LNCAP (cell line): ENCODE measurements around the gene SUCO.

ENCODE experiments used
- TF ChIP-seq, protein P1 (sequence below): fragments of 450-650 bp; IDR thresholded peaks from 2 replicates; pipeline ENCODE4 v1.5.1; 2017; ENCODE audit warnings: mild to moderate bottlenecking

SUCO gene

DNA sequence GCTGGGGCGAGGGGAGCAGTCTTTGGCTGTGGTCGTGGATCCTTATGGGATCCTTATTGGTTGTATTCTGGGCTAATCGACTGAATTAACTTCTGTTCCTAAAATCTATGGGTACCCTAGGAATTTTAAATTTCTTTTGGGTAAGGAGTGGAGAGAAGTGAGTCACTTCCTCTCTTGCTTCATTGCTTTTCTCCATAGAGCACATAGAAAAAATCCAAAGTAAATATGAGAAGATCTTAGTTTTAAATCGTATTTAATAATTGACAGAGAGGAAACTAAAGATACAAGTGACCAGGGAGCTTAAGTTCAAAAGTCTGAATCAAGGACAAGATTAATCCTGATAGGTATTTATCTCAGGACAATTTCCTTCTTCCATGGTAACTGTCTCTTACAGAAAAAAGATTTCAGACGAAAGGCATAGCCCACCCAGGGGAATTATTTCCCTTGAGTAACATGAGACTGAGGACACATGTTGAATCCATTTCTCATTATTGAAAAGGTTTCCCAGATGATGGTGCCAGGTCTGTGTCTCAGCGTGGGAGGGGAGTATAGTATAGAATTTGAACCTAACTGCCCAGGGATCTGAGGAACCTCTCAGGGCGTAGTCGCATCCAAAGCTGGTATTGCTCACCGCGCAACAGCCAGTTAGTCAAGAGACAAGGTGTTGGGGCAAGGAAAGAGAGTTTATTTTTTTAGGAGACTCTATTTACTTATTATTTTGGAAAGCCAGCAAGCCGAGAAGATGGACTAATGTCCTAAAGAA, 97.3 kb downstream of the SUCO start:
- TF ChIP-seq, protein P1, sequence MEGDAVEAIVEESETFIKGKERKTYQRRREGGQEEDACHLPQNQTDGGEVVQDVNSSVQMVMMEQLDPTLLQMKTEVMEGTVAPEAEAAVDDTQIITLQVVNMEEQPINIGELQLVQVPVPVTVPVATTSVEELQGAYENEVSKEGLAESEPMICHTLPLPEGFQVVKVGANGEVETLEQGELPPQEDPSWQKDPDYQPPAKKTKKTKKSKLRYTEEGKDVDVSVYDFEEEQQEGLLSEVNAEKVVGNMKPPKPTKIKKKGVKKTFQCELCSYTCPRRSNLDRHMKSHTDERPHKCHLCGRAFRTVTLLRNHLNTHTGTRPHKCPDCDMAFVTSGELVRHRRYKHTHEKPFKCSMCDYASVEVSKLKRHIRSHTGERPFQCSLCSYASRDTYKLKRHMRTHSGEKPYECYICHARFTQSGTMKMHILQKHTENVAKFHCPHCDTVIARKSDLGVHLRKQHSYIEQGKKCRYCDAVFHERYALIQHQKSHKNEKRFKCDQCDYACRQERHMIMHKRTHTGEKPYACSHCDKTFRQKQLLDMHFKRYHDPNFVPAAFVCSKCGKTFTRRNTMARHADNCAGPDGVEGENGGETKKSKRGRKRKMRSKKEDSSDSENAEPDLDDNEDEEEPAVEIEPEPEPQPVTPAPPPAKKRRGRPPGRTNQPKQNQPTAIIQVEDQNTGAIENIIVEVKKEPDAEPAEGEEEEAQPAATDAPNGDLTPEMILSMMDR: no peak

DNA sequence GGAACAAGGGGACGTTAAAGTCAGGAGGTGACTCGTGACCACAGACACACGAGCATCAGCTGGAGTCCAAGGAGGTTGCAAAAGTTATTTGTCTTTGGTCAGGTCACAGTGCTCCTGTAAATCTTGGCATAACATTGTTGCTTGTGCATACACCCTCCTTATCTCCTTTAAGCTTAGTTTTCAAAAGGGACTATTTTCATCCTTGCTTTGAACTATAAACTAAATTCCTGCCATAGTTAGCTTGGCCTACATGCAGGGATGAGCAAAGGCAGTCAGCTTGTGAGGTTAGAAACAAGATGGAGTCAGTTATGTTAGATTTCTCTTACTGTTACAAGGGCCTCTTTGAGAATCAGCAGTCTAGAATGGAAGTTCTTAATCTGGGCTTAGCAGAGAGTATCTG, 97.9 kb downstream of the SUCO start:
- TF ChIP-seq, protein P1: no peak

DNA sequence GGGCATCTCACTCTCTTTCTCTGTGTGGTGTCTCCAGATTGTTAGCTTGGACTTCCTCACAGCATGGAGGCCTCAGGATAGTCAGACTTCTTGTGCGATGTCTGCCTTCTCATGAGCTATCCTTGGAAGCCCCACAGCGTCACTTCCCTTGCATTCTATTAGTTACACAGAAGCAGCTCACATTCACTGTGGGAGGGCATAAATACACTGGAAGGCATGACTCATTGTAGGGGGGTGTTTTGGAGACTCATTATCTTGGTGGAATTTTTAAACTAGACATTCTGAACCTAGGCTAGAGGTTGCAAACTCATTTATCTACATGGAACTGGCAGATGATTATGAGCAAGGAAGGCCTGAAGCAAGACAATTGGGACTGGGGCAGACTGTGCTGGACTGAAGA, 104.6 kb downstream of the SUCO start:
- TF ChIP-seq, protein P1: no peak

DNA sequence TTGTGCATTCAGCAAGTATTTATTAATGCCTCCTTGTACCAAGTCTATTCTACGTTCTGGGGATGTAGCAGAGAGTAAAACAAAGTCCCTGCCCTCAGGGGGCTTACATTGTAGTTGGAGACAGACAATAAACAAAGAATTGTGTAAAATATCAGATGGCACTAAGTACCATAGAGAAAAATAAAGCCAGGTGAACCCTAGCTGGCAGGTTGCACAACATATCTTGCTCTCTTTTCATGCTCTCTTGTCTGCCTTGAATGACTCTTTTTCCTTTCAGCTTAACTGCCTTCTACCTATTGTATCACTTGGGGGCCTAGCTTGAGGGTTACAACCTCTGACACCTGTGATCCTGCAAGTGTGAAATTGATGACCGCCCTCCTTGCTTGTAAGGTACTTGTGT, 105.3 kb downstream of the SUCO start:
- TF ChIP-seq, protein P1: no peak

DNA sequence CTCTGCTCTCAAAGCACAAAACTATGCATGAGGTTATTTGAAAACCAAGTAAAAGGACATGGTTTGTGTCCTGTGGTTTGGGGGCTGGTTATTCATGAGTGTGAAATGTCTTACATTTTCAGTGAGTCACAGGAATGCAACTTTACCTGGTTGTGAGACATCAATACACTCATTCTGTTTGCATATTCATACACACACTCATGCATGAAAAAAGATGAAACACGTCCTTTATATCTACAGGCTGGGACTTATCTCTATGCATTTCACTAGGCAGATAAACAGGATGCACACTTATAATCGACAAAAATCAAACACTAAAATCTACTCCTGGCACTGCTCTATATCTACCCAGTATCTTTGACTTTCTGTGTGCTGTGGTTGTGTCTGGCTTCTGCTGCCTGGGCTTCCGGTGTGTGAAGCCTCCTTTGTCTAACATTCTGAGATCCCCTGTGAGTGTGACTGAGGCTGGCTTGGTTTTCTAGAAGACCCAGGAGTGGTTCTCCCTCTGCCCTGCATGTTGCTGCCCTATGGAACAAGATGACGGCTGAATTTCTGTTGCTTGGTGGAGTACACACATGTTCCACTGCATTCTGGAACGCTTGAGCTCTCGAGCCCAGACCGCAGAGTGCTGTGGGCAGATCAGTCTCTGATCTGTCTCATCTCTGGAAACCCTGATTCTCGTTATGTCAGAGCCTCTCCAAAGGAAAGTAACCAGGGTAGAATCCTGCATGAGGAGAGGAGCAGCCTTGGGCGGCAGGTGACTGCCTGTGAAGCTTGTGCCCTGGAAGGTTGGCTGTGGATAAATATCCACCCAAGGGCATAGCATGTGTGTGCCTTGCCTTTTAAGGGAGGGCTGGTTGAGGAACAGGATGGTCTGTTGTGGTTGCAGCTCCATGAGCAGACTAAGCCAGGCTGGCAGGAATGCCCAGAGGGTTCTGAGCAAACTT, 106.2 kb downstream of the SUCO start:
- TF ChIP-seq, protein P1: no peak

DNA sequence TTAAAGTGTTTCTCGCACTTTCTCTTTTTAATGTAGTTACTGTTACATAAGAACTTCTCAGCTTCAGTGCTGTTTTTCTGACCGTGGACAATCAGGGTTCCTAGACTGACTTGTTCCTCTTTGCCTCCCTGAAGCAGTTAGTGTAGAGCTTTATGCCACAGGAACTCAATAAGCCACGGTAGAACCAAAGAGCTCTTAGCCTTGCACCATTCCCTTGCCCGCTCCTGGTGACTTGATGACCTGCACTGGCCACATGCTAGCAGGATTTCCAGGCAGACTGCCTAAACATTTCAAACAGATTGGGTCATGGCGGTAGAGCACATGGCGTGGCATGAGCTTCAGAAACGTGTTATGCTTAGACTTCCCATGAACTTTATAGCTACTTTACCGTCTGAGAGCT, 107.2 kb downstream of the SUCO start:
- TF ChIP-seq, protein P1: no peak

DNA sequence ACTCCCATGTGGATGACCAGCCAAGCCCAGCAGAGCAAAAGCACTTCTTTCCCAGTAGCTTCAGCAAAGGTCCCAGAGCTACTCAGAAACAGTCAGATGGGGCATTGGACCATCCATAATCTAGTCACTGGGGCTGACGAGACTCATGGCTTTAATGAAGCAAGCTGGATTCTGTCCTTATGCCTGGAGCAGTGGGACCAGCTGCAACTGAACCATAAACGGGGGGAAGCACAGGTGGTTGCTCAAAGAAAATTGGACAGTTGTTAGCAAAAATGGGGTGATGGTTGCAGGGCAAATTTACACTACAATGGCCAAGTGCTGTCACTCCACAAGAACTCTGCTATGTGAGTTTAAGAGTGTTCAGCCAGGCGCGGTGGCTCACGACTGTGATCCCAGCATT, 108.5 kb downstream of the SUCO start:
- TF ChIP-seq, protein P1: no peak
